Breast epithelium (tissue), 4 donors: Measurements from ENCODE around the gene FAIM2. TPM values are rescaled to one million over a fixed set of nuclear protein-coding genes. Genes with fewer than 3 reads are reported as not detected.
"Not testable (repeated sequence)": the region's sequence is repeated elsewhere in the genome, so short reads cannot be mapped to it uniquely, and the experiment has no call there.

ENCODE experiments used
- DNase-seq, 2 donors: peaks; one replicate each; pipeline ENCODE4 v3.0.0-alpha.2; 2019; ENCODE audit warnings: low spot score in 2 of 2
- H3K27ac ChIP-seq, 2 donors: fragments of 200-600 bp; sonication (generic) in 1 of 2; one replicate each; pipeline ENCODE4 v1.5.1; 2016 to 2019; ENCODE audit warnings: mild to moderate bottlenecking in 1 of 2
- H3K27me3 ChIP-seq, 2 donors: fragments of 200-600 bp; sonication (generic) in 1 of 2; one replicate each; pipeline versions ENCODE4 v1.5.1 to v1.6.0; 2017 to 2019; ENCODE audit warnings: control low read depth in 1 of 2, mild to moderate bottlenecking in 1 of 2
- H3K36me3 ChIP-seq: fragments of 200-600 bp; one replicate; pipeline ENCODE4 v1.5.1; 2019
- H3K4me1 ChIP-seq, 2 donors: fragments of 200-600 bp; sonication (generic); one replicate each; pipeline ENCODE4 v1.5.1; 2016 to 2019; ENCODE audit warnings: control low read depth in 1 of 2
- H3K4me3 ChIP-seq, 3 donors: fragments of 200-600 bp; sonication (generic); 1 replicate in 2 of 3; 2 replicates in 1 of 3; pipeline ENCODE4 v1.5.1; 2016 to 2019; ENCODE audit warnings: mild to moderate bottlenecking in 3 of 3, moderate library complexity in 2 of 3
- H3K9me3 ChIP-seq, 2 donors: fragments of 200-600 bp; sonication (generic) in 1 of 2; one replicate each; pipeline ENCODE4 v1.5.1; 2016 to 2019; ENCODE audit warnings: control low read depth in 1 of 2
- CTCF ChIP-seq, 3 donors: fragments of 450-650 bp; IDR thresholded peaks; one replicate each; pipeline ENCODE4 v1.5.1; 2016 to 2017; ENCODE audit warnings: antibody characterized with exemption in 3 of 3, mild to moderate bottlenecking in 3 of 3, moderate library complexity in 3 of 3
- POLR2A ChIP-seq: fragments of 450-650 bp; IDR thresholded peaks from one replicate; pipeline ENCODE4 v1.6.1; 2016; ENCODE audit warnings: antibody characterized with exemption, mild to moderate bottlenecking, moderate library complexity
- POLR2AphosphoS5 ChIP-seq, 3 donors: sonication (generic); formaldehyde crosslinking; IDR thresholded peaks; one replicate each; pipeline ENCODE4 v1.6.1; 2017; ENCODE audit warnings: antibody characterized with exemption in 3 of 3
- intact Hi-C: fragments of 100-400 bp; cut with DNase I; formaldehyde crosslinking; loops from one replicate; pipeline ENCODE4 v1.15.1; 2023; ENCODE audit warnings: low total_unique reads
- total RNA-seq, 3 donors: library from RNA; depleted of rRNA; stranded (reverse); fragments of >200 nt; gene quantifications; one replicate each; pipeline ENCODE4 v1.1.0, GENCODE V29; 2016

FAIM2 gene
- total RNA-seq, 3 donors from 2014 or later = 0.64 to 1.9 (median 1.3) TPM

- no peaks in the 10 kb centered on the region for H3K36me3 ChIP-seq
- H3K27me3 ChIP-seq = no peaks in the 10 kb centered on the region
- H3K4me1 ChIP-seq = peaks cover 4 to 5% of the 10 kb centered on the region in 2 donors
- H3K9me3 ChIP-seq = no peaks in the 10 kb centered on the region
- no peak for DNase-seq
- TF ChIP-seq POLR2A (no peak), POLR2AphosphoS5 (IDR thresholded peaks at IDR 0.05) (no peak), CTCF (IDR thresholded peaks at IDR 0.05) (no peak)
- H3K4me3 ChIP-seq = no peak overlapping the region
- intact Hi-C loops = no loop called here
- H3K27ac ChIP-seq = no peak overlapping the region
These were observed 29.4 kb downstream of the FAIM2 start for GRCh38 chr12:49874142-49874897.

DNA sequence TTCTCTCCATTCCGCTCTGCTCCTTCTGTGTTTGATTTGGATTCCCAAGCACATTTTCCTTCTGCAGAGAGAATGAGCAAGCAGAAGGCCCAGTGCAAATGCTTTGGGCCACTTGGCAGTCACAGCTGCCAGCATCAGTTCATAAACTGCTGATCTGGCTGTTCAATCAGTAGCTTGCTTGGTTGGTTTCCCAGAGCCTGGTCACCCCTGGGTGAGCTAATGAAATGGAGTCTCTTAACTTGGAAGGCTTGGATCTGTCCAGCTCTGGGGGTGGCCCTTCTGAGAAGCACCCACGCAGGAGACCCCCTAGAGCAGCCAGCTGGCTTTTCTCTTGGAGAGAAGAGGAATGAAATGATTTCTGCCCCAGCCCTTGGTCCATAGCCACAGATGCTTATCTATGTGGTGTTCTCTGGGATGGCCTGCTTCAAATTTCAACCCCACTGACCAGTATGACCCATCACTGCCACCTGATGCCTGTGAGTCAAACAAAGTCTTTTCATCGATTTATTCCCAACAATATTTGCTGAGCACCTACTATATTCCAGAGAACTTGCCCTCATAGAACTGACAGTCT, 30.3 kb downstream of the FAIM2 start:
- no peak for DNase-seq
- H3K27ac ChIP-seq = peak overlapping the region in 1 of 2 donors; percentile 25
- H3K9me3 ChIP-seq = no peaks in the 10 kb centered on the region
- no peaks in the 10 kb centered on the region for H3K27me3 ChIP-seq
- H3K4me3 ChIP-seq = no peak overlapping the region
- TF ChIP-seq POLR2AphosphoS5 (IDR thresholded peaks at IDR 0.05) (no peak), CTCF (IDR thresholded peaks at IDR 0.05) (no peak), POLR2A (no peak)
- no peaks in the 10 kb centered on the region for H3K36me3 ChIP-seq
- peaks cover 6 to 14% of the 10 kb centered on the region in 2 donors for H3K4me1 ChIP-seq
- intact Hi-C loops = no loop called here

DNA sequence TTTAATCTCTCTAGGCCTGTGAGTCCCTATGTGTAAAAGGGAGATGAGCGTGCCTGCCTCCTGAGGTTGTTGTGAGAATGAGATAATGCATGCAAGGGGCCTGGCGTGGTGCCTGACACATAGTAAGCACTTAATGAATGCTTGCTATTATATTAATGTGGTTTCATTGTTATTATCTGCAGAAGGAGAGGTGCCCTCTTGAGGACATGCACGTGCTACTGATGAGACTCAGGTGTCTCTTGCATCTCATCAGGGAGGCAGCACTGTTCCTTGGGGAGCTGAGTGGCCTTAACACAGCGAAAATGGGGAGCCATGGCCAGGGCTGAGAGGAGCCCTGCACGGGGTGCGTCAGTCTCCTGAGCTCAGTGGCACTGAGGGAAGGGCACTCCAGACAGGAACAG, 30.9 kb downstream of the FAIM2 start:
- no peak for DNase-seq
- Histone ChIP-seq H3K4me1 (peaks cover 6 to 19% of the 10 kb centered on the region in 2 donors), H3K4me3 (no peak overlapping the region), H3K36me3 (no peaks in the 10 kb centered on the region), H3K27me3 (no peaks in the 10 kb centered on the region), H3K27ac (no peak overlapping the region), H3K9me3 (no peaks in the 10 kb centered on the region)
- TF ChIP-seq CTCF (IDR thresholded peaks at IDR 0.05) (no peak), POLR2A (no peak), POLR2AphosphoS5 (IDR thresholded peaks at IDR 0.05) (no peak)
- intact Hi-C loops = no loop called here

- intact Hi-C loops = no loop called here
- TF ChIP-seq POLR2A = no peak
- TF ChIP-seq CTCF (IDR thresholded peaks at IDR 0.05) = no peak
- TF ChIP-seq POLR2AphosphoS5 (IDR thresholded peaks at IDR 0.05) = no peak
- DNase-seq = no peak
- peaks cover 6 to 23% of the 10 kb centered on the region in 2 donors for H3K4me1 ChIP-seq
- no peak overlapping the region for H3K4me3 ChIP-seq
- no peak overlapping the region for H3K27ac ChIP-seq
- H3K9me3 ChIP-seq = no peaks in the 10 kb centered on the region
- no peaks in the 10 kb centered on the region for H3K36me3 ChIP-seq
- no peaks in the 10 kb centered on the region for H3K27me3 ChIP-seq
These were observed 31.3 kb downstream of the FAIM2 start for GRCh38 chr12:49872381-49872780.

- H3K27ac ChIP-seq, H3K4me3 ChIP-seq, H3K36me3 ChIP-seq, intact Hi-C loops, H3K27me3 ChIP-seq, H3K9me3 ChIP-seq, DNase-seq: not testable (repeated sequence)
- peaks cover 6 to 26% of the 10 kb centered on the region in 2 donors for H3K4me1 ChIP-seq
These were observed 31.9 kb downstream of the FAIM2 start for GRCh38 chr12:49871811-49872251.
